Cardiac fibroblast (primary cell): ENCODE data around the gene NDUFS6.
"Not testable (repeated sequence)": the region's sequence is repeated elsewhere in the genome, so short reads cannot be mapped to it uniquely, and the experiment has no call there.

Experiments
- DNase-seq, 2 donors: peaks; one replicate each; pipeline versions ENCODE4 v3.0.0 to v3.0.0-alpha.2; 2010; ENCODE audit warnings: low read depth in 2 of 2
- H3K4me3 ChIP-seq, 2 donors: replicated peaks in 1 of 2; 1 replicate in 1 of 2; 2 replicates in 1 of 2; pipeline ENCODE4 v1.5.1; 2011; ENCODE audit warnings: low read depth in 2 of 2, low read length in 2 of 2, mild to moderate bottlenecking in 2 of 2, moderate library complexity in 1 of 2
- TF ChIP-seq, protein P1 (sequence below): IDR thresholded peaks from one replicate; pipeline ENCODE4 v1.5.1; 2011; ENCODE audit warnings: low read depth, mild to moderate bottlenecking, low read length, inconsistent platforms

The NDUFS6 gene

DNA sequence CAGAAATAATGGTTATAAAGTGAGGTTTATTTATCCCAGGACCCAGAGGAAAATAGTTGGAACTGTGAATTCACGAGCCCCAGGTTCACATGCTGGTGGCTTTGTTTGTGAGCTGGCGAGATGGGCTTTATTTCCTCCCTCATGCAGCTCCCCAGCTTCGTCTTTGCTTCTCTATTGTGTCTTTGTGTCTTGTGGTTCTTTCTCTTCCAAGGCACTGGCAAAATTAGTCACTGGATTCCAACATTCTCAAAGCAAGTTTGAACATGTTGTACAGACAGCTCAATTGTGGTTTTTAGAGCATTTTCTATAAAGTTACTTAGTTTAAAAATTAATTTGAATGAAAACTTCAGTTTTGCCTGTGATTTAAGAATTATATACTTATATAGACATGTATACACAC is 7.2 kb downstream of the NDUFS6 start:
- TF ChIP-seq, protein P1, sequence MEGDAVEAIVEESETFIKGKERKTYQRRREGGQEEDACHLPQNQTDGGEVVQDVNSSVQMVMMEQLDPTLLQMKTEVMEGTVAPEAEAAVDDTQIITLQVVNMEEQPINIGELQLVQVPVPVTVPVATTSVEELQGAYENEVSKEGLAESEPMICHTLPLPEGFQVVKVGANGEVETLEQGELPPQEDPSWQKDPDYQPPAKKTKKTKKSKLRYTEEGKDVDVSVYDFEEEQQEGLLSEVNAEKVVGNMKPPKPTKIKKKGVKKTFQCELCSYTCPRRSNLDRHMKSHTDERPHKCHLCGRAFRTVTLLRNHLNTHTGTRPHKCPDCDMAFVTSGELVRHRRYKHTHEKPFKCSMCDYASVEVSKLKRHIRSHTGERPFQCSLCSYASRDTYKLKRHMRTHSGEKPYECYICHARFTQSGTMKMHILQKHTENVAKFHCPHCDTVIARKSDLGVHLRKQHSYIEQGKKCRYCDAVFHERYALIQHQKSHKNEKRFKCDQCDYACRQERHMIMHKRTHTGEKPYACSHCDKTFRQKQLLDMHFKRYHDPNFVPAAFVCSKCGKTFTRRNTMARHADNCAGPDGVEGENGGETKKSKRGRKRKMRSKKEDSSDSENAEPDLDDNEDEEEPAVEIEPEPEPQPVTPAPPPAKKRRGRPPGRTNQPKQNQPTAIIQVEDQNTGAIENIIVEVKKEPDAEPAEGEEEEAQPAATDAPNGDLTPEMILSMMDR = no peak
- no peak overlapping the region for H3K4me3 ChIP-seq
- DNase-seq = peak; percentile 5 to 76

DNA sequence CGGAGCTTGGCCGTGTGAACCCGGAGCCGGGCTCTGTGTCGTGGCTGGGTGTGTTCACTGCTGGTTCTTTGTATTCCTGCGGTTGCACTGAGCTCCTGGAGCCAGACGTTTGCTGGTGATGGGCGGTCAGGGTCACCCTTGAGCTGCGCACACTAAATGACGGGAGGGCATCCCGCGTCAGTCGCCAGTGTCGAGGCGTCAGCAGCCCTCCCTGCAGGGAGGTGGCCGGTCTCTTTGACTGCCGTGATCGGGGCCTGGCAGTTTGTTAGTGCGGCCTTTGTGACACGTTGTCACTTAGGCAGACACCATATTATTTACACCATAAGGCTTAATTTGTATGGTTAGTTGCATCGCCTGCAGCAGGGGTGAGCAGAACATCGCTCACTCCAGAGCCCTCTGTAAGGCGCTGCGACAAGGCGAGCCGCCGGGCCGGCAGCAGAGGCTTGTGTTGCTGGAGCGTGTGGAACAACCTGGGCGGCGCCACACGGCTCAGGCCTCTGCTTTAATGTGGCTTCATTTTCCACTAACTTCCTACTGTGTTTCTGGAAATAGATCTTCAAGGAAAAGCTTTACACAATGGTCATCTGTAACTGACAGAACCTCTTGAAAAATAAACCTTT is 8.3 kb downstream of the NDUFS6 start:
- H3K4me3 ChIP-seq = no peak overlapping the region
- DNase-seq = no peak
- TF ChIP-seq, protein P1 = no peak

DNA sequence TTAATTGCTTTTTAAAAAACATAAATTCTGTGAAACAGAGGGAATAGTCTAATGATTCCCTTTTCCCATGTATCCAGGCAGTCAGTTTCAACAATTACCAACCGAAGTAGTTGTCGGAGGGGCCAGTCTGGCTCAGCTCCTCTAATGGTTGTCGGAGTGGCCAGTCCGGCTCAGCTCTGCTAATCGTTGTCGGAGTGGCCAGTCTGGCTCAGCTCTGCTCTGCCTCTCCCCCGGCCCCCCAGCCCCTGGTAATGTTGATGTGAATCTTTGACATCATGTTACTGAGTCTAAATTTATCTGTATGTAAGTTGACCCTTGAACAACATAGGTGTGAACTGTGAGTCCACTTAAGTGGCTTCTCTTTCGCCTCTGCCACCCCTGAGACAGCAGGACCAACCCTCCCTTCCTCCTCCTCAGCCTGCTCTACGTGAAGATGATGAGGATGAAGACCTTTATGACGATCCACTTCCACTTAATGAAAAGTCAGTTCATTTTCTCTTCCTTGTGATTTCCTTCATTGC is 9.4 kb downstream of the NDUFS6 start:
- TF ChIP-seq, protein P1 = no peak
- no peak overlapping the region for H3K4me3 ChIP-seq
- DNase-seq = no peak

DNA sequence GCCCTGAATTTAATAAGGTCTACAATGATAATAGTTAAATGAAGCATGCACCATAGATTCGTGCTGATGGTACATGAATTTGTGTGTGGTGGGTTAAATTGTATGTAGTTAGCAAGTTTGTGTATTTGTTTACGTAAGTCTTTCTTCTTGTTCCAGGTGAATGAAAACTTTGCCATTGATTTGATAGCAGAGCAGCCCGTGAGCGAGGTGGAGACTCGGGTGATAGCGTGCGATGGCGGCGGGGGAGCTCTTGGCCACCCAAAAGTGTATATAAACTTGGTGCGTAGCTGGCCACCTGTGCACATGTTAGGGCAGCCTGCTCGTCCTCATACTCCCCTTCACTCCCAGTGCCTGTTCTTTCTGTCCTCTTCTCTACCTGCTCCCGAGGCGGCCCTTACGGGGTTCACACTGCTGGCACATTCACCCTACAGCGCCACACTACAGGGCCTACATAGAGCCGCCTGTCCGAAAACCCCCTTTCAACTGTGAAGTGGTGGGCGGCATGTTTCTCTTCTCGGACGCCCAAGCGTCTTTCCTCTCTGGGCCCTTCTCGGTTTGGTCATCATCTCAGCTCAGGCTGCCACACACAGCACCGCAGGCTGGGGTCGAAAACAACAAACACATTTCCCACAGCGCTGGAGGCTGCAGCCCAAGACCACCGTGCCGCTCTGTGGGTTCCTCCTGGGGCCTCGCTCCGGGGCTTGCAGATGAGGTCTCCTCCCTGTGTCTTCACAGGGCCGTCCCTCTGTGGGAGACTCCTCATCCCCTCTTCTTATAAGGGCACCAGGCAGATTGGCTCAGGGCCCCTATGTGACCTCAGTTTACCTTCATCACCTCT is 13.2 kb downstream of the NDUFS6 start:
- DNase-seq = no peak
- TF ChIP-seq, protein P1 = no peak
- no peak overlapping the region for H3K4me3 ChIP-seq

DNA sequence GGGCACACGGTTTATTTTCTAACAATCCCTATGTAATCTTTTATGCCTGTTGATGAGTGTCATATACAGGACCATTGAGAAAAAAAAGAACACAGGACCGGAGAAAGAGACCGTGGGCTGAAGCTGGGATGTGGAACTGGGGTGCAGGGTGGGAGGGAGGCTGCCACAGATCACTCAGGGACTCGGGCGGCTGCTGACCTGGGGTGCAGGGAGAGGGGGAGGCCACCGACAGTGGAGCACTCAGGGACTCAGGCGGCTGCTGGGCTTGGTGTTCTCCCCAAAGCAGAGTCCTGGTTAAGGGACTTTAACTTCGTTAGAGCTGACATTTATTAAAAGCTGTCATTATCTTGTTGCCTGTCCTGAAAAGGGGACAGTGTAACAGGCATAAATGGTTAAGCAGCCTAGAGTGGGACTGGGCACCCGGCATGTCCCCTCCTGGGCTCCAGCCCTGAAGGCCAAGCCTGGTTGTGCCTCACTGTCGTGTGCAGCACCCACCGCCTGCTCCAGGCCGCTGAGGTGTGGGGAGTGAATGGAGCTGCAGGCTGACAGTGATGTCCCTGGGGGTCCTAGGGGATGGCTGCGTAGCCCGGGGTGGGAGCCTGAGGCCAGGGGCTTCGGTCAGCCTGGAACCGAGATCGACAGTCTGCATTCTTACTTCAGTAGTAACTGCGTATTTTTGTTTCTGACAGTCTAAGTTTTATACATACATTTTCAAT is 14.0 kb downstream of the NDUFS6 start:
- H3K4me3 ChIP-seq = no peak overlapping the region
- TF ChIP-seq, protein P1 = no peak
- DNase-seq = no peak

DNA sequence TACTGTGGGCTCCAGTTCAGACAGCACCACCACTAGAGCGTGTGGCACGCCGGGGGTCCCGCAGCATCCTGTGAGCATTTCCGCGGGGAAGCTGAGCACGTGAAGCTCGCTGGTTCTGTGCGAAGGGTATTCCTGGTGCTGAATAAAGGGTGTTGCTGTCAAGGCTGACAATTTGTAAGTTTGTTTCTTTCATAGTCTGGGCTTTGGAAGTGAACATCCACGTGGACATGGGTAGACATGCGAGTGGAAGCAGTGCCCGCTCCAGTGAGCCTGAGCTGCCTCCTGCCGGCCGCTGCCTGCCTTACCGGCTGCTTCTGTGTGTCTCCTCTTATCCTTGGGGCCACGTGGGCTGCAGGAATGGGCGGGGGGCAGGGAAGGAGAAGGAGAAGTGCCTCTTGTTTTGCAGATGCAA is 14.7 kb downstream of the NDUFS6 start:
- DNase-seq = no peak
- H3K4me3 ChIP-seq = no peak overlapping the region
- TF ChIP-seq, protein P1 = no peak

DNA sequence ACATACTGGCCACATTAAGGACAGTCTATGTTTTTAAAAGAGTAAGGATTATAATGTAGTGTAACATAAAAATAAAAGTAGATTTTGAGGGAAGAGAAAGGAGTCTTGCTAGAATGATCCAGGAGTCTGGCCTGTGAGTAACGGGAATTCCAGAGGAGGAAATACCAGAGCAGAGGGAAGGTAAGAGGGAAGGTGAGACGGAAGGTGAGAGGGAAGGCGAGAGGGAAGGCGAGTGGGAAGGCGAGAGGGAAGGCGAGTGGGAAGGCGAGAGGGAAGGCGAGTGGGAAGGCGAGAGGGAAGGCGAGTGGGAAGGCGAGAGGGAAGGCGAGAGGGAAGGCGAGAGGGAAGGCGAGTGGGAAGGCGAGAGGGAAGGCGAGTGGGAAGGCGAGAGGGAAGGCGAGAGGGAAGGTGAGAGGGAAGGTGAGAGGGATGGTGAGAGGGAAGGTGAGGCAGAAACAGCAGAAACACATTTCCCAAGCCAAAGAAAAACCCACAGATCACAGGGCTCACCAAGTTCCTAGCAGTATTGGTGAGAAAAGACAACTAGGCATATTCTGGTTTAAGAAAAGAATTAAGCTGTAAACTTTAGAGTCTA is 15.4 kb downstream of the NDUFS6 start:
- DNase-seq, H3K4me3 ChIP-seq: not testable (repeated sequence)
